HepG2 (cell line): ENCODE measurements around the gene ITGA2. TPM values are rescaled to one million over a fixed set of nuclear protein-coding genes. Genes with fewer than 3 reads are reported as not detected.

Source experiments
- GABPB1 ChIP-seq: IDR thresholded peaks from 2 replicates; pipeline ENCODE4 v1.6.1; 2016; ENCODE audit warnings: mild to moderate bottlenecking, missing genetic modification reagents, moderate library complexity, missing compliant biosample characterization
- MAFK ChIP-seq, 2 experiments: IDR thresholded peaks in 1 of 2; conservative IDR thresholded peaks in 1 of 2; 2 replicates each; pipeline ENCODE4 v1.6.1; 2011; ENCODE audit warnings: improper control_type of control experiment in 2 of 2, low read length in 2 of 2
- RXRA ChIP-seq: sonication (generic); formaldehyde crosslinking; IDR thresholded peaks from 2 replicates; pipeline ENCODE4 v1.5.1; 2020; ENCODE audit warnings: missing genetic modification reagents
- ZNF121 ChIP-seq: sonication (generic); formaldehyde crosslinking; IDR thresholded peaks from 2 replicates; pipeline ENCODE4 v1.5.0; 2020; ENCODE audit warnings: mild to moderate bottlenecking, missing genetic modification reagents
- ZNF430 ChIP-seq: sonication (generic); formaldehyde crosslinking; IDR thresholded peaks from 2 replicates; pipeline ENCODE4 v1.9.0; 2021; ENCODE audit warnings: mild to moderate bottlenecking, missing genetic modification reagents
- ZNF501 ChIP-seq: sonication (generic); formaldehyde crosslinking; IDR thresholded peaks from 2 replicates; pipeline ENCODE4 v1.5.1; 2020; ENCODE audit warnings: mild to moderate bottlenecking, moderate library complexity, missing genetic modification reagents
- ZNF570 ChIP-seq: sonication (generic); formaldehyde crosslinking; IDR thresholded peaks from 2 replicates; pipeline ENCODE4 v1.4.0; 2020; ENCODE audit warnings: mild to moderate bottlenecking, missing genetic modification reagents, borderline replicate concordance
- ZNF781 ChIP-seq: sonication (generic); formaldehyde crosslinking; IDR thresholded peaks from 2 replicates; pipeline ENCODE4 v1.5.1; 2020; ENCODE audit warnings: borderline replicate concordance, mild to moderate bottlenecking, missing genetic modification reagents; ENCODE audit errors: not compliant biosample characterization
- polyA plus RNA-seq, 8 experiments: library from polyadenylated mRNA; depleted of rRNA in 3 of 8; stranded (reverse) in 7 of 8; unstranded in 1 of 8; fragments of >200 nt; fragmentation: Illumina TruSeq in 4 of 8; extraction: Trizol in 4 of 8; gene quantifications; 2 replicates each; pipeline versions ENCODE4 v1.2.1 to v1.2.3, GENCODE V29; 2011 to 2016; ENCODE audit warnings: low read depth in 4 of 8, missing spikeins in 1 of 8, mixed read lengths in 1 of 8; ENCODE audit not compliant: insufficient read depth in 1 of 8
- total RNA-seq, 5 experiments: library from RNA; depleted of rRNA; stranded (reverse); fragments of >200 nt; fragmentation: Illumina TruSeq; extraction: Trizol; gene quantifications; 2 replicates each; pipeline ENCODE4 v1.2.3, GENCODE V29; 2016; ENCODE audit warnings: low read depth in 1 of 5
- TF ChIP-seq, protein P1 (sequence below): fragments of 450-650 bp; IDR thresholded peaks from 2 replicates; pipeline ENCODE4 v1.6.1; 2016
- TF ChIP-seq, protein P2 (sequence below): sonication (generic); formaldehyde crosslinking; IDR thresholded peaks from 2 replicates; pipeline ENCODE4 v1.4.0; 2020; ENCODE audit warnings: mild to moderate bottlenecking, missing genetic modification reagents
- TF ChIP-seq, protein P3 (sequence below): sonication (generic); formaldehyde crosslinking; IDR thresholded peaks from 2 replicates; pipeline ENCODE4 v1.8.1; 2022; ENCODE audit warnings: mild to moderate bottlenecking, missing genetic modification reagents
- TF ChIP-seq, protein P4 (sequence below): sonication (generic); formaldehyde crosslinking; IDR thresholded peaks from 2 replicates; pipeline ENCODE4 v1.4.0; 2020; ENCODE audit warnings: missing genetic modification reagents
- TF ChIP-seq, protein P5 (sequence below): sonication (generic); formaldehyde crosslinking; IDR thresholded peaks from 2 replicates; pipeline ENCODE4 v1.5.0; 2020; ENCODE audit warnings: missing genetic modification reagents
- TF ChIP-seq, protein P6 (sequence below): sonication (generic); formaldehyde crosslinking; IDR thresholded peaks from 2 replicates; pipeline ENCODE4 v1.5.0; 2020; ENCODE audit warnings: missing genetic modification reagents
- TF ChIP-seq, protein P7 (sequence below), 2 experiments: IDR thresholded peaks; 2 replicates each; pipeline ENCODE4 v1.6.1; 2011 to 2012; ENCODE audit warnings: low read length in 2 of 2, borderline replicate concordance in 1 of 2, low read depth in 1 of 2, mild to moderate bottlenecking in 1 of 2, moderate library complexity in 1 of 2
- TF ChIP-seq, protein P8 (sequence below): sonication (generic); formaldehyde crosslinking; IDR thresholded peaks from 2 replicates; pipeline ENCODE4 v1.5.0; 2020; ENCODE audit warnings: missing genetic modification reagents, mild to moderate bottlenecking, borderline replicate concordance

The ITGA2 gene
- total and polyA plus RNA-seq, 2 of the 13 experiments (the other 11 are each of a cell fraction or from before 2014, with no cell fraction given): 15.8 to 58.3 TPM

DNA sequence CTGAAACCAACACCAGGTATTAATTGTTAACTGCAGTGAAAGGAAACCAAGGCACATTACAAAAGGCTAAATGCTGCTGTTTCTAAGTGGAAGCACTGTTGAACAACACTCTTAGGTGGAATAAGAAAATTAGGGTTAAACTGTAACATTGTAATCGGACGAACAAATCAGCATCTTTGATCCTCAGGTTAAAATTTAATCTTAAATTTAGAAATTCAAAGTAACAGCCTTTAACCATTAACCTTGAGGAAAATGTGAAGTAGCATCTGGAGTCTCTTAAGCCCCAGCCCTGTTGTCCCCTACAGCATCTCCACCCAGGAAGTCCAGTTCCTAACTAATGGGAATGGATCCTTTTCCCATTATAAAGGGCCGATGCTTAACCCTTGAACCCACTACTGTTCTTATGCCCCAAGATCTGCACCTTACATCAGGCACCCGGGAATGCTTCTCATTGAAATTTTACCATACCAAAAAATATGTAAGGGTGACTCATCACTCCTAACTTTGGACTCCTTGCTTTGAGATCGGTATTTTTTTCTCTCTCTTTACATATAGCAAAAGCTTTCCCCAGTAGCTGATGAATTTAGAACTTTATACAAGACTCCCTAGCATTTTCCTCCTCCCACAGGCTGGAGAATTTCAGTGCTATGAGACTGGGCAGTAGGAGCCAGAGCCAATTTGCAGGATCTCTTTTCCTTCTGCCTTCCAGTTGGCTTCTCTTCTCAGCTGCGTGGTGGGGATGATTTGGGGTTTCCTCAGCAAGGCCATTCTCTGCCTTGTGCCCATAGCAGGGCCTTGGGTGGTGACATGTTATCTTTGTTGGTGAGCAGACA, 32.0 kb upstream of the ITGA2 start (continued):
- TF ChIP-seq, protein P1, sequence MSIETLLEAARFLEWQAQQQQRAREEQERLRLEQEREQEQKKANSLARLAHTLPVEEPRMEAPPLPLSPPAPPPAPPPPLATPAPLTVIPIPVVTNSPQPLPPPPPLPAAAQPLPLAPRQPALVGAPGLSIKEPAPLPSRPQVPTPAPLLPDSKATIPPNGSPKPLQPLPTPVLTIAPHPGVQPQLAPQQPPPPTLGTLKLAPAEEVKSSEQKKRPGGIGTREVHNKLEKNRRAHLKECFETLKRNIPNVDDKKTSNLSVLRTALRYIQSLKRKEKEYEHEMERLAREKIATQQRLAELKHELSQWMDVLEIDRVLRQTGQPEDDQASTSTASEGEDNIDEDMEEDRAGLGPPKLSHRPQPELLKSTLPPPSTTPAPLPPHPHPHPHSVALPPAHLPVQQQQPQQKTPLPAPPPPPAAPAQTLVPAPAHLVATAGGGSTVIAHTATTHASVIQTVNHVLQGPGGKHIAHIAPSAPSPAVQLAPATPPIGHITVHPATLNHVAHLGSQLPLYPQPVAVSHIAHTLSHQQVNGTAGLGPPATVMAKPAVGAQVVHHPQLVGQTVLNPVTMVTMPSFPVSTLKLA: no peak
- TF ChIP-seq RXRA (no peak), ZNF501 (CRISPR knock-in tag) (no peak), ZNF430 (no peak), ZNF781 (no peak), ZNF570 (no peak), GABPB1 (CRISPR knock-in tag) (no peak; the same call in 1 of the 2 replicates), MAFK (conservative IDR thresholded peaks at IDR 0.05 in 1 of 2, IDR thresholded peaks at IDR 0.05 in 1 of 2; ENCODE audit: low read length in 2 of 2) (no peak), ZNF121 (no peak)
- TF ChIP-seq, protein P2, sequence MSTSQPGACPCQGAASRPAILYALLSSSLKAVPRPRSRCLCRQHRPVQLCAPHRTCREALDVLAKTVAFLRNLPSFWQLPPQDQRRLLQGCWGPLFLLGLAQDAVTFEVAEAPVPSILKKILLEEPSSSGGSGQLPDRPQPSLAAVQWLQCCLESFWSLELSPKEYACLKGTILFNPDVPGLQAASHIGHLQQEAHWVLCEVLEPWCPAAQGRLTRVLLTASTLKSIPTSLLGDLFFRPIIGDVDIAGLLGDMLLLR: no peak
- TF ChIP-seq, protein P3, sequence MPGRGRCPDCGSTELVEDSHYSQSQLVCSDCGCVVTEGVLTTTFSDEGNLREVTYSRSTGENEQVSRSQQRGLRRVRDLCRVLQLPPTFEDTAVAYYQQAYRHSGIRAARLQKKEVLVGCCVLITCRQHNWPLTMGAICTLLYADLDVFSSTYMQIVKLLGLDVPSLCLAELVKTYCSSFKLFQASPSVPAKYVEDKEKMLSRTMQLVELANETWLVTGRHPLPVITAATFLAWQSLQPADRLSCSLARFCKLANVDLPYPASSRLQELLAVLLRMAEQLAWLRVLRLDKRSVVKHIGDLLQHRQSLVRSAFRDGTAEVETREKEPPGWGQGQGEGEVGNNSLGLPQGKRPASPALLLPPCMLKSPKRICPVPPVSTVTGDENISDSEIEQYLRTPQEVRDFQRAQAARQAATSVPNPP (CRISPR knock-in tag): no peak
- TF ChIP-seq, protein P4, sequence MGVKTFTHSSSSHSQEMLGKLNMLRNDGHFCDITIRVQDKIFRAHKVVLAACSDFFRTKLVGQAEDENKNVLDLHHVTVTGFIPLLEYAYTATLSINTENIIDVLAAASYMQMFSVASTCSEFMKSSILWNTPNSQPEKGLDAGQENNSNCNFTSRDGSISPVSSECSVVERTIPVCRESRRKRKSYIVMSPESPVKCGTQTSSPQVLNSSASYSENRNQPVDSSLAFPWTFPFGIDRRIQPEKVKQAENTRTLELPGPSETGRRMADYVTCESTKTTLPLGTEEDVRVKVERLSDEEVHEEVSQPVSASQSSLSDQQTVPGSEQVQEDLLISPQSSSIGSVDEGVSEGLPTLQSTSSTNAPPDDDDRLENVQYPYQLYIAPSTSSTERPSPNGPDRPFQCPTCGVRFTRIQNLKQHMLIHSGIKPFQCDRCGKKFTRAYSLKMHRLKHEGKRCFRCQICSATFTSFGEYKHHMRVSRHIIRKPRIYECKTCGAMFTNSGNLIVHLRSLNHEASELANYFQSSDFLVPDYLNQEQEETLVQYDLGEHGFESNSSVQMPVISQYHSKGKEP (CRISPR knock-in tag): no peak
- TF ChIP-seq, protein P5, sequence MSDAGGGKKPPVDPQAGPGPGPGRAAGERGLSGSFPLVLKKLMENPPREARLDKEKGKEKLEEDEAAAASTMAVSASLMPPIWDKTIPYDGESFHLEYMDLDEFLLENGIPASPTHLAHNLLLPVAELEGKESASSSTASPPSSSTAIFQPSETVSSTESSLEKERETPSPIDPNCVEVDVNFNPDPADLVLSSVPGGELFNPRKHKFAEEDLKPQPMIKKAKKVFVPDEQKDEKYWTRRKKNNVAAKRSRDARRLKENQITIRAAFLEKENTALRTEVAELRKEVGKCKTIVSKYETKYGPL: no peak
- TF ChIP-seq, protein P6, sequence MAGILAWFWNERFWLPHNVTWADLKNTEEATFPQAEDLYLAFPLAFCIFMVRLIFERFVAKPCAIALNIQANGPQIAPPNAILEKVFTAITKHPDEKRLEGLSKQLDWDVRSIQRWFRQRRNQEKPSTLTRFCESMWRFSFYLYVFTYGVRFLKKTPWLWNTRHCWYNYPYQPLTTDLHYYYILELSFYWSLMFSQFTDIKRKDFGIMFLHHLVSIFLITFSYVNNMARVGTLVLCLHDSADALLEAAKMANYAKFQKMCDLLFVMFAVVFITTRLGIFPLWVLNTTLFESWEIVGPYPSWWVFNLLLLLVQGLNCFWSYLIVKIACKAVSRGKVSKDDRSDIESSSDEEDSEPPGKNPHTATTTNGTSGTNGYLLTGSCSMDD (CRISPR knock-in tag): no peak
- TF ChIP-seq, protein P7, sequence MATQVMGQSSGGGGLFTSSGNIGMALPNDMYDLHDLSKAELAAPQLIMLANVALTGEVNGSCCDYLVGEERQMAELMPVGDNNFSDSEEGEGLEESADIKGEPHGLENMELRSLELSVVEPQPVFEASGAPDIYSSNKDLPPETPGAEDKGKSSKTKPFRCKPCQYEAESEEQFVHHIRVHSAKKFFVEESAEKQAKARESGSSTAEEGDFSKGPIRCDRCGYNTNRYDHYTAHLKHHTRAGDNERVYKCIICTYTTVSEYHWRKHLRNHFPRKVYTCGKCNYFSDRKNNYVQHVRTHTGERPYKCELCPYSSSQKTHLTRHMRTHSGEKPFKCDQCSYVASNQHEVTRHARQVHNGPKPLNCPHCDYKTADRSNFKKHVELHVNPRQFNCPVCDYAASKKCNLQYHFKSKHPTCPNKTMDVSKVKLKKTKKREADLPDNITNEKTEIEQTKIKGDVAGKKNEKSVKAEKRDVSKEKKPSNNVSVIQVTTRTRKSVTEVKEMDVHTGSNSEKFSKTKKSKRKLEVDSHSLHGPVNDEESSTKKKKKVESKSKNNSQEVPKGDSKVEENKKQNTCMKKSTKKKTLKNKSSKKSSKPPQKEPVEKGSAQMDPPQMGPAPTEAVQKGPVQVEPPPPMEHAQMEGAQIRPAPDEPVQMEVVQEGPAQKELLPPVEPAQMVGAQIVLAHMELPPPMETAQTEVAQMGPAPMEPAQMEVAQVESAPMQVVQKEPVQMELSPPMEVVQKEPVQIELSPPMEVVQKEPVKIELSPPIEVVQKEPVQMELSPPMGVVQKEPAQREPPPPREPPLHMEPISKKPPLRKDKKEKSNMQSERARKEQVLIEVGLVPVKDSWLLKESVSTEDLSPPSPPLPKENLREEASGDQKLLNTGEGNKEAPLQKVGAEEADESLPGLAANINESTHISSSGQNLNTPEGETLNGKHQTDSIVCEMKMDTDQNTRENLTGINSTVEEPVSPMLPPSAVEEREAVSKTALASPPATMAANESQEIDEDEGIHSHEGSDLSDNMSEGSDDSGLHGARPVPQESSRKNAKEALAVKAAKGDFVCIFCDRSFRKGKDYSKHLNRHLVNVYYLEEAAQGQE (IDR thresholded peaks at IDR 0.05; ENCODE audit: borderline replicate concordance in 1 of 2, low read depth in 1 of 2, low read length in 2 of 2): no peak
- TF ChIP-seq, protein P8, sequence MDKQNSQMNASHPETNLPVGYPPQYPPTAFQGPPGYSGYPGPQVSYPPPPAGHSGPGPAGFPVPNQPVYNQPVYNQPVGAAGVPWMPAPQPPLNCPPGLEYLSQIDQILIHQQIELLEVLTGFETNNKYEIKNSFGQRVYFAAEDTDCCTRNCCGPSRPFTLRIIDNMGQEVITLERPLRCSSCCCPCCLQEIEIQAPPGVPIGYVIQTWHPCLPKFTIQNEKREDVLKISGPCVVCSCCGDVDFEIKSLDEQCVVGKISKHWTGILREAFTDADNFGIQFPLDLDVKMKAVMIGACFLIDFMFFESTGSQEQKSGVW (CRISPR knock-in tag): no peak
